Retinal pigment epithelial cell (primary cell): ENCODE results near the gene E2F2.

Experiments
- DNase-seq: peaks from one replicate; pipeline ENCODE4 v3.0.0-alpha.2; 2010; ENCODE audit warnings: low read depth
- H3K4me3 ChIP-seq: 2 replicates; pipeline ENCODE4 v1.5.1; 2011; ENCODE audit warnings: mild to moderate bottlenecking, low read length, control low read depth, moderate library complexity
- CTCF ChIP-seq: conservative IDR thresholded peaks from 2 replicates; pipeline ENCODE4 v1.5.1; 2011; ENCODE audit warnings: low read depth, low read length, control low read depth, inconsistent platforms

Gene E2F2

GRCh38 chr1:23472351-23473036, 58.5 kb downstream of the E2F2 start:
- no peak overlapping the region for H3K4me3 ChIP-seq
- no peak for DNase-seq
- no peak for TF ChIP-seq CTCF

DNA sequence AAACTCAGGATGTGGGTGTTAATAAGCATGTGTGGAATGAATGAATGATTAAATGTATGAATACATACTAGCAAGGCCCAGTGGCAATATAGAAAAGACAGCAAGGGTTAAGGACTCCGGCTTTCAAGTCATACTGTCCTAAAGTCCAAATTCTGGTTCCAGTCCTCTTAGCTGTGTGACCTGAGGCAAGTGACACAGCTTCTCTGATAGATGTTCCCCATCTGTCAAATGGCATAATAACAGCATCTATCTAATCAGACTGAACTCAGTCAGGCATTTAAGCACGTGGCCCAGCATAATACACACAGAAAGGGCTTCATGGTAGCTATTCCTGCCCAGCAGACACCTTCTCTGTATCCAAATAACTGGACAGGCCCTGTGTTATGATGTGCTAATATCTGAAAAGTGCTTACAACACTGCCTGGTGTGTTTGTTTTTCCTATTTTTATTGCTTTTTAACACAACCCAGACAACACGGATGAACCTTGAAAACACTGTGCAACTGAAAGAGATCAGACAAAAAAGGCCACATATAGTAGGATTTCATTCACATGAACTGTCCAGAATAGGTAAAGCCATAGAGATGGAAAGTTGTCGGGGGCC, 59.5 kb downstream of the E2F2 start:
- no peak for DNase-seq
- H3K4me3 ChIP-seq = no peak overlapping the region
- TF ChIP-seq CTCF = no peak

GRCh38 chr1:23470282-23471070, 60.6 kb downstream of the E2F2 start:
- H3K4me3 ChIP-seq = no peak overlapping the region
- TF ChIP-seq CTCF = no peak
- no peak for DNase-seq

DNA sequence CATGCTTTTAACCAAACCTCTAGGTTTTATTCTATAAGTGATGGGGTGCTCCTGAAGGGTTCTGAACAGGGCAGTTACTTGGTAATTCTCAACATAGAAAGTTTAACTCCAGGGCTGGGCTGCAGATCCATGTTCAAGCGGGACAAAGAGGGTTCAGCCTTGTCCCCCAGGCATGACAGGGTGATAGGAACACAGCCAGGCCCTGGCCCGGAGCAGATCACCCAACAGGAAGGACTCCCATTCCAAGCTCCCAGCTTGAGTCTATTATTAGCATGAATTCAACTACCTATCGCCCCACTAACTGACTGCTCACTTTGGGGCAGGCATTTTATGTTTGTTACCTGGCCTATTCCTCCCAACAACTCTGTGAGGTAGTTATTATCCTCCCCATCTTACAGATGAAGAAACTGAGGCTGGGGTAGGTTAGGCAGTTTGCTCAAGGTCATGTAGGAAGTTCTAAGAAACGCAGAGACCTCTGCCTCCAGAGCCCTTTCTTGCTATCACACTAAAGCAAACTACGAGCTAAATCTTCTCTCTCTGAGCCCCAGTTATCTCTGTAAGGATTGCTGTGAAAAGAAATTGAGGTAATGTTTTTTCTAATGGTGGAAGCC, 61.6 kb downstream of the E2F2 start:
- no peak overlapping the region for H3K4me3 ChIP-seq
- TF ChIP-seq CTCF = no peak
- DNase-seq = no peak

DNA sequence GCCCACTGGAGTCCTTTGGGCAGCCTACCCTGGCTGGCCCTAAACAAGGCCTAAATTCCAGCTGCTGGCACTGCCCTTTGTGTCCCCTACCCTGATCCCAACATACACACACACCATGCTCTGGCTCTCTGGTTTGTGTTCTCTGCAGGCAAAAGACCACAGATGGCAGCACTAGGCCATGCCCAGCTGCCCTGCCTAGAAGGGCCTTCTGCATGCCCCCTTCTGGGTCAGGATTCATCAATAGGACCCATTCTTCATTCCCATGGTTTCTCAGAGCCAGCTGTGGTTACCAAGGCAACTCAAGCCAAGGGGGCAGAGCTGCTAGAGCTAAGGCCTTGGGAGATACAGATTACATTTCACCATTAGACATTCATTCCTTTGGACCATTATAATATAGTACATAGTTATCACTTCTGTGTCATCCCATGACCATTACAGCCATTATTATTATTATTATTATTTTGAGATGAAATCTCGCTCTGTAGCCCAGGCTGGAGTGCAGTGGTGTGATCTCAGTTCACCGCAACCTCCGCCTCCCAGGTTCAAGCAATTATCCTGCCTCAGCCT, 64.5 kb downstream of the E2F2 start:
- TF ChIP-seq CTCF = no peak
- DNase-seq = no peak
- no peak overlapping the region for H3K4me3 ChIP-seq

- TF ChIP-seq CTCF = no peak
- H3K4me3 ChIP-seq = no peak overlapping the region
- DNase-seq = no peak
Observed at GRCh38 chr1:23463286-23463685, 67.7 kb downstream of the E2F2 start.
